SK-N-SH treated with all-trans-retinoic acid at 6 μM for 48 hours (cell line): ENCODE results near the gene PLA2G6.

ENCODE experiments used
- ATAC-seq: fragments of 200-7000 bp; cut with Tn5 transposase; 3 replicates; pipeline ENCODE4 v1.9.1; 2020; ENCODE audit warnings: mild to moderate bottlenecking, moderate library complexity
- ARNTL ChIP-seq: fragments of 450-650 bp; formaldehyde crosslinking; IDR thresholded peaks from 2 replicates; pipeline ENCODE4 v1.5.0; 2020; ENCODE audit warnings: low read depth, mild to moderate bottlenecking, moderate library complexity, borderline replicate concordance
- BACH2 ChIP-seq: fragments of 250-450 bp; sonication (Bioruptor Pico); IDR thresholded peaks from 2 replicates; pipeline ENCODE4 v1.9.0; 2021; ENCODE audit warnings: mild to moderate bottlenecking, borderline replicate concordance
- CSDC2 ChIP-seq: fragments of 250-450 bp; sonication (Bioruptor Pico); IDR thresholded peaks from 2 replicates; pipeline ENCODE4 v1.5.0; 2020; ENCODE audit warnings: mild to moderate bottlenecking, moderate library complexity
- ESRRG ChIP-seq: fragments of 250-450 bp; sonication (Bioruptor Pico); IDR thresholded peaks from 2 replicates; pipeline ENCODE4 v1.6.1; 2021; ENCODE audit warnings: mild to moderate bottlenecking
- GLIS3 ChIP-seq: fragments of 250-450 bp; sonication (Bioruptor Pico); IDR thresholded peaks from 2 replicates; pipeline ENCODE4 v1.5.0; 2020; ENCODE audit warnings: mild to moderate bottlenecking, moderate library complexity
- OSR1 ChIP-seq: fragments of 250-450 bp; sonication (Bioruptor Pico); IDR thresholded peaks from 2 replicates; pipeline ENCODE4 v1.8.0; 2022; ENCODE audit warnings: moderate library complexity, mild to moderate bottlenecking, inconsistent platforms
- PPARA ChIP-seq: fragments of 250-450 bp; sonication (Bioruptor Pico); IDR thresholded peaks from 2 replicates; pipeline ENCODE4 v1.5.0; 2020; ENCODE audit warnings: mild to moderate bottlenecking, borderline replicate concordance
- RARB ChIP-seq: fragments of 250-450 bp; sonication (Bioruptor Pico); IDR thresholded peaks from 2 replicates; pipeline ENCODE4 v1.8.0; 2021; ENCODE audit warnings: mild to moderate bottlenecking, moderate library complexity
- SNAI2 ChIP-seq: fragments of 250-450 bp; sonication (Bioruptor Pico); IDR thresholded peaks from 2 replicates; pipeline ENCODE4 v1.5.0; 2020; ENCODE audit warnings: mild to moderate bottlenecking, moderate library complexity
- TCF4 ChIP-seq: fragments of 250-450 bp; sonication (Bioruptor Pico); IDR thresholded peaks from 2 replicates; pipeline ENCODE4 v1.8.0; 2021; ENCODE audit warnings: mild to moderate bottlenecking, moderate library complexity, borderline replicate concordance
- TOX ChIP-seq: fragments of 250-450 bp; sonication (Bioruptor Pico); IDR thresholded peaks from 2 replicates; pipeline ENCODE4 v1.8.0; 2021; ENCODE audit warnings: mild to moderate bottlenecking, moderate library complexity, borderline replicate concordance
- ZFP3 ChIP-seq: fragments of 250-450 bp; sonication (Bioruptor Pico); IDR thresholded peaks from 2 replicates; pipeline ENCODE4 v1.5.0; 2020; ENCODE audit warnings: mild to moderate bottlenecking, moderate library complexity
- ZFP30 ChIP-seq: fragments of 450-650 bp; formaldehyde crosslinking; IDR thresholded peaks from 2 replicates; pipeline ENCODE4 v1.5.0; 2022; ENCODE audit warnings: mild to moderate bottlenecking, moderate library complexity
- ZNF565 ChIP-seq: fragments of 450-650 bp; formaldehyde crosslinking; conservative IDR thresholded peaks from 2 replicates; pipeline ENCODE4 v1.5.0; 2020; ENCODE audit warnings: low read depth, mild to moderate bottlenecking, moderate library complexity
- ZNF70 ChIP-seq: fragments of 450-650 bp; formaldehyde crosslinking; IDR thresholded peaks from 2 replicates; pipeline ENCODE4 v1.5.0; 2020; ENCODE audit warnings: mild to moderate bottlenecking, moderate library complexity
- ZNF8 ChIP-seq: fragments of 450-650 bp; formaldehyde crosslinking; IDR thresholded peaks from 2 replicates; pipeline ENCODE4 v1.5.0; 2020; ENCODE audit warnings: mild to moderate bottlenecking, moderate library complexity
- TF ChIP-seq, protein P1 (sequence below): fragments of 250-450 bp; sonication (Bioruptor Pico); IDR thresholded peaks from 2 replicates; pipeline ENCODE4 v1.5.1; 2021; ENCODE audit warnings: mild to moderate bottlenecking, moderate library complexity
- TF ChIP-seq, protein P2 (sequence below): fragments of 250-450 bp; sonication (Bioruptor Pico); IDR thresholded peaks from 2 replicates; pipeline ENCODE4 v1.8.0; 2020; ENCODE audit warnings: mild to moderate bottlenecking, moderate library complexity, borderline replicate concordance
- TF ChIP-seq, protein P3 (sequence below): fragments of 250-450 bp; sonication (Bioruptor Pico); IDR thresholded peaks from 2 replicates; pipeline ENCODE4 v1.8.0; 2021; ENCODE audit warnings: low read depth, mild to moderate bottlenecking, moderate library complexity, borderline replicate concordance
- TF ChIP-seq, protein P4 (sequence below): fragments of 250-450 bp; sonication (Bioruptor Pico); IDR thresholded peaks from 2 replicates; pipeline ENCODE4 v1.5.1; 2020; ENCODE audit warnings: low read depth, mild to moderate bottlenecking, moderate library complexity
- TF ChIP-seq, protein P5 (sequence below): fragments of 250-450 bp; sonication (Bioruptor Pico); IDR thresholded peaks from 2 replicates; pipeline ENCODE4 v1.5.0; 2020; ENCODE audit warnings: mild to moderate bottlenecking, moderate library complexity

Gene PLA2G6

DNA sequence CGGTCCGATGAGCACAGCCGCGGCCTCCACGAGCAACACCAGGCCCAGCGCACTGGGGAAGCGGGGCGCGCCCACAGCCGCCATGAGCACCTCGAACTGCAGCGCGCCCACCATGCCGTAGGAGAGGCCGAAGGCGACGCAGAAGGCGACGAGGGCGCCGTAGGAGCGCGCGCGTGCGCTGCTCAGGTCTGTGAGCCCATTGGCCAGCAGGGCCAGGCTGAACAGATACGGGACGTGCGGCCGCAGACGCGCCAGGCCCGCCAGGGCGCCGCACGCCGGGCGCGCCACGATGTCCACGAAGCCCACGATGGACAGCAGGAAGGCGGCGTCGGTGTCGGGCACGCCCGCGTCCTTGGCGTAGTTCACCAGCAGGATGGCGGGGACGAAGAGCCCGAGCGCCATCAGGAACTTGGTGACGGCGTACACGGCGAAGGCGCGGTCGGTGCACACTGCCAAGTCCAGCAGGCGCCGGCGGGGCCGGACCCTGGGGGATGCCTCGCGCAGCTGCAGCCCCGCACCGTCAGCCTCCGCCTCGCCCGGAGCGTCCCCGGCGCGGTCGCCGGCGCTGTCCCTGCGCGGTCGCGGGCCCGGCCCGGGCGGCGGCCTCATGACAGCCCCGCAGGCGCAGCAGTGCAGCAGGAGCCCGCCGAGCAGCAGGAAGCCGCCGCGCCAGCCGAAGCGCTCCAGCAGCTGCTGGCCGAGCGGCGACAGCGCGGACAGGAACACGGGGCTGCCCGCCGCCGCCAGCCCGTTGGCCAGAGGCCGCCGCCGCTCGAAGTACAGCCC is 100.6 kb downstream of the PLA2G6 start:
- TF ChIP-seq, protein P1, sequence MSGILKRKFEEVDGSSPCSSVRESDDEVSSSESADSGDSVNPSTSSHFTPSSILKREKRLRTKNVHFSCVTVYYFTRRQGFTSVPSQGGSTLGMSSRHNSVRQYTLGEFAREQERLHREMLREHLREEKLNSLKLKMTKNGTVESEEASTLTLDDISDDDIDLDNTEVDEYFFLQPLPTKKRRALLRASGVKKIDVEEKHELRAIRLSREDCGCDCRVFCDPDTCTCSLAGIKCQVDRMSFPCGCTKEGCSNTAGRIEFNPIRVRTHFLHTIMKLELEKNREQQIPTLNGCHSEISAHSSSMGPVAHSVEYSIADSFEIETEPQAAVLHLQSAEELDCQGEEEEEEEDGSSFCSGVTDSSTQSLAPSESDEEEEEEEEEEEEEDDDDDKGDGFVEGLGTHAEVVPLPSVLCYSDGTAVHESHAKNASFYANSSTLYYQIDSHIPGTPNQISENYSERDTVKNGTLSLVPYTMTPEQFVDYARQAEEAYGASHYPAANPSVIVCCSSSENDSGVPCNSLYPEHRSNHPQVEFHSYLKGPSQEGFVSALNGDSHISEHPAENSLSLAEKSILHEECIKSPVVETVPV (CRISPR knock-in tag), result no peak
- TF ChIP-seq TOX (CRISPR knock-in tag) (no peak), ZFP3 (no peak), ZFP30 (CRISPR knock-in tag) (no peak), BACH2 (CRISPR knock-in tag) (no peak), ARNTL (CRISPR knock-in tag) (no peak), ESRRG (CRISPR knock-in tag) (no peak), PPARA (CRISPR knock-in tag) (no peak), RARB (CRISPR knock-in tag) (no peak), TCF4 (CRISPR knock-in tag) (no peak), ZNF565 (no peak)
- TF ChIP-seq, protein P2, sequence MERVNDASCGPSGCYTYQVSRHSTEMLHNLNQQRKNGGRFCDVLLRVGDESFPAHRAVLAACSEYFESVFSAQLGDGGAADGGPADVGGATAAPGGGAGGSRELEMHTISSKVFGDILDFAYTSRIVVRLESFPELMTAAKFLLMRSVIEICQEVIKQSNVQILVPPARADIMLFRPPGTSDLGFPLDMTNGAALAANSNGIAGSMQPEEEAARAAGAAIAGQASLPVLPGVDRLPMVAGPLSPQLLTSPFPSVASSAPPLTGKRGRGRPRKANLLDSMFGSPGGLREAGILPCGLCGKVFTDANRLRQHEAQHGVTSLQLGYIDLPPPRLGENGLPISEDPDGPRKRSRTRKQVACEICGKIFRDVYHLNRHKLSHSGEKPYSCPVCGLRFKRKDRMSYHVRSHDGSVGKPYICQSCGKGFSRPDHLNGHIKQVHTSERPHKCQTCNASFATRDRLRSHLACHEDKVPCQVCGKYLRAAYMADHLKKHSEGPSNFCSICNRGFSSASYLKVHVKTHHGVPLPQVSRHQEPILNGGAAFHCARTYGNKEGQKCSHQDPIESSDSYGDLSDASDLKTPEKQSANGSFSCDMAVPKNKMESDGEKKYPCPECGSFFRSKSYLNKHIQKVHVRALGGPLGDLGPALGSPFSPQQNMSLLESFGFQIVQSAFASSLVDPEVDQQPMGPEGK, result no peak
- TF ChIP-seq, protein P3, sequence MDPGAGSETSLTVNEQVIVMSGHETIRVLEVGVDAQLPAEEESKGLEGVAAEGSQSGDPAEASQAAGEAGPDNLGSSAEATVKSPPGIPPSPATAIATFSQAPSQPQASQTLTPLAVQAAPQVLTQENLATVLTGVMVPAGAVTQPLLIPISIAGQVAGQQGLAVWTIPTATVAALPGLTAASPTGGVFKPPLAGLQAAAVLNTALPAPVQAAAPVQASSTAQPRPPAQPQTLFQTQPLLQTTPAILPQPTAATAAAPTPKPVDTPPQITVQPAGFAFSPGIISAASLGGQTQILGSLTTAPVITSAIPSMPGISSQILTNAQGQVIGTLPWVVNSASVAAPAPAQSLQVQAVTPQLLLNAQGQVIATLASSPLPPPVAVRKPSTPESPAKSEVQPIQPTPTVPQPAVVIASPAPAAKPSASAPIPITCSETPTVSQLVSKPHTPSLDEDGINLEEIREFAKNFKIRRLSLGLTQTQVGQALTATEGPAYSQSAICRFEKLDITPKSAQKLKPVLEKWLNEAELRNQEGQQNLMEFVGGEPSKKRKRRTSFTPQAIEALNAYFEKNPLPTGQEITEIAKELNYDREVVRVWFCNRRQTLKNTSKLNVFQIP (CRISPR knock-in tag), result no peak
- peak; percentile 28; the same call in 2 of the 3 replicates for ATAC-seq

DNA sequence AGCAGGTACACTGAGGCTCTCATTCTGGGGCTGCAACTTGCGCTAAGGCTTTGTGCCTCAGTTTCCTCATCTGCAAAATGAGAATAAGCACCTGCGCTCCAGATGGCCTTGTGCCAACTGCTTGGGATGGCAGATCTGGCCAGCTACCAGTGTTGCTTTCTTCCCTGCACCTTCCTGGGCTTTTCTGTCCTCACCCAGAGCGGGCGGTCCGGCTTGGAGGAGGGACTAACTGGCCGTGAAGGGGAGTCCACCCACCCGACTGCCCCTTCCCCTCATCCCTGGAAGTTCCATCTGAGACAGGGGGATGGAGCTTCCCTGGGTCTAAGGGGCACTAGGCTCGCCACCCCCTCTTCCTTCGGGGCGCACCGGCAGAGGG is 101.2 kb downstream of the PLA2G6 start:
- no peak for ATAC-seq
- TF ChIP-seq ZFP3, result no peak
- no peak for TF ChIP-seq CSDC2 (CRISPR knock-in tag)
- TF ChIP-seq, protein P2, result no peak
- no peak for TF ChIP-seq SNAI2 (CRISPR knock-in tag)
- TF ChIP-seq ZNF8 (CRISPR knock-in tag), result no peak
- no peak for TF ChIP-seq RARB (CRISPR knock-in tag)
- no peak for TF ChIP-seq GLIS3 (CRISPR knock-in tag)
- no peak for TF ChIP-seq ZNF565
- TF ChIP-seq, protein P4, sequence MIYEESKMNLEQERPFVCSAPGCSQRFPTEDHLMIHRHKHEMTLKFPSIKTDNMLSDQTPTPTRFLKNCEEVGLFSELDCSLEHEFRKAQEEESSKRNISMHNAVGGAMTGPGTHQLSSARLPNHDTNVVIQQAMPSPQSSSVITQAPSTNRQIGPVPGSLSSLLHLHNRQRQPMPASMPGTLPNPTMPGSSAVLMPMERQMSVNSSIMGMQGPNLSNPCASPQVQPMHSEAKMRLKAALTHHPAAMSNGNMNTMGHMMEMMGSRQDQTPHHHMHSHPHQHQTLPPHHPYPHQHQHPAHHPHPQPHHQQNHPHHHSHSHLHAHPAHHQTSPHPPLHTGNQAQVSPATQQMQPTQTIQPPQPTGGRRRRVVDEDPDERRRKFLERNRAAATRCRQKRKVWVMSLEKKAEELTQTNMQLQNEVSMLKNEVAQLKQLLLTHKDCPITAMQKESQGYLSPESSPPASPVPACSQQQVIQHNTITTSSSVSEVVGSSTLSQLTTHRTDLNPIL (CRISPR knock-in tag), result no peak
- no peak for TF ChIP-seq BACH2 (CRISPR knock-in tag)
- TF ChIP-seq OSR1 (CRISPR knock-in tag), result no peak
- no peak for TF ChIP-seq PPARA (CRISPR knock-in tag)
- TF ChIP-seq ZNF70 (CRISPR knock-in tag), result no peak
- TF ChIP-seq, protein P3 (CRISPR knock-in tag), result no peak
- TF ChIP-seq TOX (CRISPR knock-in tag), result no peak
- TF ChIP-seq, protein P5, sequence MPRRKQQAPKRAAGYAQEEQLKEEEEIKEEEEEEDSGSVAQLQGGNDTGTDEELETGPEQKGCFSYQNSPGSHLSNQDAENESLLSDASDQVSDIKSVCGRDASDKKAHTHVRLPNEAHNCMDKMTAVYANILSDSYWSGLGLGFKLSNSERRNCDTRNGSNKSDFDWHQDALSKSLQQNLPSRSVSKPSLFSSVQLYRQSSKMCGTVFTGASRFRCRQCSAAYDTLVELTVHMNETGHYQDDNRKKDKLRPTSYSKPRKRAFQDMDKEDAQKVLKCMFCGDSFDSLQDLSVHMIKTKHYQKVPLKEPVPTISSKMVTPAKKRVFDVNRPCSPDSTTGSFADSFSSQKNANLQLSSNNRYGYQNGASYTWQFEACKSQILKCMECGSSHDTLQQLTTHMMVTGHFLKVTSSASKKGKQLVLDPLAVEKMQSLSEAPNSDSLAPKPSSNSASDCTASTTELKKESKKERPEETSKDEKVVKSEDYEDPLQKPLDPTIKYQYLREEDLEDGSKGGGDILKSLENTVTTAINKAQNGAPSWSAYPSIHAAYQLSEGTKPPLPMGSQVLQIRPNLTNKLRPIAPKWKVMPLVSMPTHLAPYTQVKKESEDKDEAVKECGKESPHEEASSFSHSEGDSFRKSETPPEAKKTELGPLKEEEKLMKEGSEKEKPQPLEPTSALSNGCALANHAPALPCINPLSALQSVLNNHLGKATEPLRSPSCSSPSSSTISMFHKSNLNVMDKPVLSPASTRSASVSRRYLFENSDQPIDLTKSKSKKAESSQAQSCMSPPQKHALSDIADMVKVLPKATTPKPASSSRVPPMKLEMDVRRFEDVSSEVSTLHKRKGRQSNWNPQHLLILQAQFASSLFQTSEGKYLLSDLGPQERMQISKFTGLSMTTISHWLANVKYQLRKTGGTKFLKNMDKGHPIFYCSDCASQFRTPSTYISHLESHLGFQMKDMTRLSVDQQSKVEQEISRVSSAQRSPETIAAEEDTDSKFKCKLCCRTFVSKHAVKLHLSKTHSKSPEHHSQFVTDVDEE (CRISPR knock-in tag), result no peak
- TF ChIP-seq ARNTL (CRISPR knock-in tag), result no peak
